OCI-LY1 (cell line): Measurements from ENCODE around the gene ZNF791.
"Not testable (repeated sequence)": the region's sequence is repeated elsewhere in the genome, so short reads cannot be mapped to it uniquely, and the experiment has no call there.

Source experiments
- H2AFZ ChIP-seq: fragments of 200-600 bp; sonication (generic), shearing (Covaris generic); 2 replicates; pipeline ENCODE4 v1.6.0; 2014; ENCODE audit warnings: antibody characterized with exemption, mild to moderate bottlenecking, low read length
- H3F3A ChIP-seq: fragments of 200-600 bp; sonication (generic), shearing (Covaris generic); 2 replicates; pipeline ENCODE4 v1.6.0; 2014; ENCODE audit warnings: mild to moderate bottlenecking, antibody characterized with exemption, low read length, moderate library complexity; ENCODE audit not compliant: insufficient read depth
- H3K27ac ChIP-seq: fragments of 200-600 bp; sonication (generic); 2 replicates; pipeline ENCODE4 v1.5.1; 2014; ENCODE audit warnings: low read length, mixed run types, mild to moderate bottlenecking, low read depth; ENCODE audit not compliant: poor library complexity, severe bottlenecking
- H3K27me3 ChIP-seq: fragments of 200-600 bp; sonication (generic); 2 replicates; pipeline ENCODE4 v1.6.0; 2014; ENCODE audit warnings: antibody characterized with exemption, mild to moderate bottlenecking, low read length, moderate library complexity; ENCODE audit not compliant: insufficient read depth
- H3K36me3 ChIP-seq: fragments of 200-600 bp; sonication (generic); 2 replicates; pipeline ENCODE4 v1.6.1; 2014; ENCODE audit warnings: mild to moderate bottlenecking, antibody characterized with exemption, low read length, moderate library complexity, mixed read lengths; ENCODE audit not compliant: insufficient read depth
- H3K4me1 ChIP-seq: fragments of 200-600 bp; sonication (generic); 2 replicates; pipeline ENCODE4 v1.5.1; 2014; ENCODE audit warnings: mild to moderate bottlenecking, low read length, moderate library complexity; ENCODE audit not compliant: insufficient read depth, severe bottlenecking
- H3K4me2 ChIP-seq: fragments of 200-600 bp; sonication (generic), shearing (Covaris generic); 2 replicates; pipeline ENCODE4 v1.6.1; 2014; ENCODE audit warnings: low read length
- H3K4me3 ChIP-seq: fragments of 200-600 bp; sonication (generic); 2 replicates; pipeline ENCODE4 v1.5.1; 2014; ENCODE audit warnings: low read length, low read depth, mild to moderate bottlenecking, mixed read lengths; ENCODE audit not compliant: poor library complexity, severe bottlenecking
- H3K79me2 ChIP-seq: fragments of 200-600 bp; shearing (Covaris generic); 2 replicates; pipeline ENCODE4 v1.6.1; 2016; ENCODE audit warnings: mixed run types, low read length, mixed read lengths; ENCODE audit not compliant: insufficient read depth
- H3K9ac ChIP-seq: fragments of 200-600 bp; sonication (generic), shearing (Covaris generic); 2 replicates; pipeline ENCODE4 v1.6.1; 2014; ENCODE audit warnings: mild to moderate bottlenecking, low read length, mixed read lengths
- H3K9me2 ChIP-seq: fragments of 200-600 bp; sonication (generic), shearing (Covaris generic); 2 replicates; pipeline ENCODE4 v1.6.1; 2014; ENCODE audit warnings: low read depth, mild to moderate bottlenecking, low read length, mixed read lengths
- H3K9me3 ChIP-seq: fragments of 200-600 bp; shearing (Covaris generic); 2 replicates; pipeline ENCODE4 v1.6.1; 2014; ENCODE audit warnings: low read length, mixed read lengths
- H4K20me1 ChIP-seq: fragments of 200-600 bp; sonication (generic), shearing (Covaris generic); 2 replicates; pipeline ENCODE4 v1.6.0; 2016; ENCODE audit warnings: mild to moderate bottlenecking, low read length; ENCODE audit not compliant: insufficient read depth
- CTCF ChIP-seq: fragments of 200-600 bp; sonication (generic), shearing (Covaris generic); IDR thresholded peaks from 2 replicates; pipeline ENCODE4 v1.5.1; 2017; ENCODE audit warnings: mild to moderate bottlenecking, antibody characterized with exemption, low read length, moderate library complexity, mixed read lengths
- EZH2 ChIP-seq: fragments of 200-600 bp; sonication (generic), shearing (Covaris generic); IDR thresholded peaks from 2 replicates; pipeline ENCODE4 v1.8.0; 2017; ENCODE audit warnings: borderline replicate concordance, mixed run types, mild to moderate bottlenecking, antibody characterized with exemption, low read length, moderate library complexity, mixed read lengths

The ZNF791 gene

GRCh38 chr19:12641456-12641855 is 30.7 kb downstream of the ZNF791 start:
- Histone ChIP-seq H3K4me3 (no peak overlapping the region), H2AFZ (no peak overlapping the region), H3K27me3 (no peaks in the 10 kb centered on the region), H3K4me2 (no peak overlapping the region), H3F3A (no peaks in the 10 kb centered on the region), H3K79me2 (no peaks in the 10 kb centered on the region), H3K9ac (no peak overlapping the region), H3K9me3 (no peaks in the 10 kb centered on the region), H3K9me2 (no peaks in the 10 kb centered on the region), H3K27ac (no peak overlapping the region), H4K20me1 (no peaks in the 10 kb centered on the region), H3K36me3 (peaks cover 9% of the 10 kb centered on the region), H3K4me1 (peaks cover 8% of the 10 kb centered on the region)
- TF ChIP-seq EZH2: no peak
- TF ChIP-seq CTCF: no peak

GRCh38 chr19:12642506-12642905 is 31.8 kb downstream of the ZNF791 start:
- TF ChIP-seq CTCF: no peak
- no peak for TF ChIP-seq EZH2
- no peaks in the 10 kb centered on the region for H3K9me2 ChIP-seq
- no peak overlapping the region for H2AFZ ChIP-seq
- H3K27me3 ChIP-seq: no peaks in the 10 kb centered on the region
- H3K79me2 ChIP-seq: no peaks in the 10 kb centered on the region
- H4K20me1 ChIP-seq: no peaks in the 10 kb centered on the region
- H3K4me2 ChIP-seq: no peak overlapping the region
- no peak overlapping the region for H3K9ac ChIP-seq
- peaks cover 19% of the 10 kb centered on the region for H3K36me3 ChIP-seq
- H3K27ac ChIP-seq: no peak overlapping the region
- no peaks in the 10 kb centered on the region for H3F3A ChIP-seq
- H3K9me3 ChIP-seq: no peaks in the 10 kb centered on the region
- H3K4me1 ChIP-seq: peaks cover 8% of the 10 kb centered on the region
- no peak overlapping the region for H3K4me3 ChIP-seq

- not testable (repeated sequence) for H3K9ac ChIP-seq, H3K4me2 ChIP-seq, H3K9me2 ChIP-seq, H3K4me1 ChIP-seq, H3K27ac ChIP-seq, H3F3A ChIP-seq, H2AFZ ChIP-seq, H3K27me3 ChIP-seq, H4K20me1 ChIP-seq, H3K79me2 ChIP-seq, H3K9me3 ChIP-seq, H3K4me3 ChIP-seq
- H3K36me3 ChIP-seq: peaks cover 19% of the 10 kb centered on the region
Observed at GRCh38 chr19:12643716-12644115, 33.0 kb downstream of the ZNF791 start.

- no peaks in the 10 kb centered on the region for H3K4me1 ChIP-seq
- H3K27ac ChIP-seq: no peak overlapping the region
- no peak overlapping the region for H3K9ac ChIP-seq
- peaks cover 30% of the 10 kb centered on the region for H3K36me3 ChIP-seq
- no peaks in the 10 kb centered on the region for H3K27me3 ChIP-seq
- no peaks in the 10 kb centered on the region for H3K9me2 ChIP-seq
- H3K4me3 ChIP-seq: no peak overlapping the region
- no peaks in the 10 kb centered on the region for H3K9me3 ChIP-seq
- no peaks in the 10 kb centered on the region for H4K20me1 ChIP-seq
- H3K79me2 ChIP-seq: no peaks in the 10 kb centered on the region
- no peak overlapping the region for H3K4me2 ChIP-seq
- H2AFZ ChIP-seq: no peak overlapping the region
- TF ChIP-seq CTCF (no peak), EZH2 (no peak)
- H3F3A ChIP-seq: no peaks in the 10 kb centered on the region
Observed at GRCh38 chr19:12646551-12646950, 35.8 kb downstream of the ZNF791 start.
